HepG2 (cell line): ENCODE data around the gene GBE1. TPM values are rescaled to one million over a fixed set of nuclear protein-coding genes. Genes with fewer than 3 reads are reported as not detected.

Experiments
- ATAC-seq: fragments of 200-7000 bp; cut with Tn5 transposase; 3 replicates; pipeline ENCODE4 v1.9.1; 2020; ENCODE audit warnings: mild to moderate bottlenecking, moderate library complexity
- BruUV-seq: library from RNA; stranded (reverse); fragments of 400-500 nt; replicated peaks from 2 replicates; lab custom pipeline; 2021; lab: Mats Ljungman, UMichigan
- CTCF ChIA-PET: fragments of 300-600 bp; formaldehyde crosslinking; extraction: SDS; loops from one replicate; lab custom pipeline; 2021; ENCODE audit warnings: low total read pairs, inconsistent platforms, low intra/inter-chr PET ratio; lab: Yijun Ruan, JAX
- POLR2A ChIA-PET: fragments of 350-600 bp; sonication (Branson Sonifier 250); formaldehyde crosslinking; loops from one replicate; lab custom pipeline; 2020; ENCODE audit warnings: antibody characterized with exemption, inconsistent platforms; lab: Yijun Ruan, JAX
- DNase-seq: peaks from one replicate; pipeline ENCODE4 v3.0.0-alpha.2; 2015; ENCODE audit warnings: low spot score
- FAIRE-seq: peaks from 3 replicates; lab custom pipeline; 2011; peaks lifted over from hg19 to GRCh38; lab: Jason Lieb, UNC
- H2AFZ ChIP-seq: one replicate; pipeline ENCODE4 v1.6.1; 2011; ENCODE audit warnings: low read length, inconsistent platforms
- H3K27ac ChIP-seq: fragments of 300-600 bp; 3 replicates; pipeline ENCODE4 v1.8.0; 2011; ENCODE audit warnings: mixed run types, mild to moderate bottlenecking, mixed read lengths, low read length, inconsistent platforms; ENCODE audit not compliant: insufficient read depth; ENCODE audit errors: extremely low read length
- H3K27me3 ChIP-seq, 2 experiments: fragments of 200-600 bp in 1 of 2; 2 replicates in 1 of 2; 3 replicates in 1 of 2; pipeline versions ENCODE4 v1.6.0 to v1.8.0; 2011; ENCODE audit warnings: low read length in 2 of 2, mild to moderate bottlenecking in 2 of 2, moderate library complexity in 2 of 2, inconsistent platforms in 1 of 2; ENCODE audit not compliant: insufficient read depth in 2 of 2, control insufficient read depth in 1 of 2
- H3K36me3 ChIP-seq, 2 experiments: fragments of 200-600 bp in 1 of 2; replicated peaks in 1 of 2; 2 replicates in 1 of 2; 3 replicates in 1 of 2; pipeline versions ENCODE4 v1.5.1 to v1.8.0; 2011; ENCODE audit warnings: low read length in 2 of 2, inconsistent platforms in 1 of 2; ENCODE audit not compliant: insufficient read depth in 2 of 2, control insufficient read depth in 1 of 2
- H3K4me1 ChIP-seq: 2 replicates; pipeline ENCODE4 v1.5.1; 2012; ENCODE audit warnings: low read length, inconsistent platforms; ENCODE audit not compliant: insufficient read depth
- H3K4me2 ChIP-seq: 2 replicates; pipeline ENCODE4 v1.6.0; 2011; ENCODE audit warnings: low read depth, low read length, inconsistent platforms
- H3K4me3 ChIP-seq, 3 experiments: fragments of 200-600 bp in 1 of 3; sonication (generic), shearing (Covaris generic) in 1 of 3; replicated peaks in 1 of 3; 2 replicates each; pipeline ENCODE4 v1.5.1; 2011 to 2016; ENCODE audit warnings: low read length in 3 of 3, inconsistent platforms in 2 of 3, low read depth in 2 of 3, mild to moderate bottlenecking in 2 of 3, control low read depth in 1 of 3, mixed read lengths in 1 of 3; ENCODE audit not compliant: insufficient read depth in 1 of 3
- H3K79me2 ChIP-seq: one replicate; pipeline ENCODE4 v1.6.1; 2011; ENCODE audit warnings: low read length, inconsistent platforms; ENCODE audit not compliant: insufficient read depth
- H3K9ac ChIP-seq: 2 replicates; pipeline ENCODE4 v1.6.0; 2011; ENCODE audit warnings: mild to moderate bottlenecking, low read depth, low read length, inconsistent platforms; ENCODE audit not compliant: insufficient read depth
- H3K9me3 ChIP-seq: 2 replicates; pipeline ENCODE4 v1.5.1; 2012; ENCODE audit warnings: mild to moderate bottlenecking, low read length
- H4K20me1 ChIP-seq: 2 replicates; pipeline ENCODE4 v1.6.0; 2011; ENCODE audit warnings: inconsistent platforms, mild to moderate bottlenecking, low read length, moderate library complexity; ENCODE audit not compliant: insufficient read depth
- HMGA1 ChIP-seq: sonication (generic); formaldehyde crosslinking; conservative IDR thresholded peaks from 2 replicates; pipeline ENCODE4 v1.4.0; 2020; ENCODE audit warnings: missing genetic modification reagents
- MEF2D ChIP-seq: sonication (generic); formaldehyde crosslinking; IDR thresholded peaks from 2 replicates; pipeline ENCODE4 v1.5.1; 2020; ENCODE audit warnings: mild to moderate bottlenecking, missing genetic modification reagents
- RFXAP ChIP-seq: sonication (generic); formaldehyde crosslinking; IDR thresholded peaks from 2 replicates; pipeline ENCODE4 v1.4.0; 2020; ENCODE audit warnings: missing genetic modification reagents, borderline replicate concordance
- SUZ12 ChIP-seq: fragments of 150-350 bp; IDR thresholded peaks from 2 replicates; pipeline ENCODE4 v1.6.1; 2014; ENCODE audit warnings: low read depth, low read length
- TOPORS ChIP-seq: sonication (generic); formaldehyde crosslinking; IDR thresholded peaks from 2 replicates; pipeline ENCODE4 v1.8.0; 2023; ENCODE audit warnings: mild to moderate bottlenecking, missing genetic modification reagents
- ZNF367 ChIP-seq: sonication (generic); formaldehyde crosslinking; IDR thresholded peaks from 2 replicates; pipeline ENCODE4 v1.4.0; 2020; ENCODE audit warnings: missing genetic modification reagents, borderline replicate concordance
- ZNF646 ChIP-seq: sonication (generic); formaldehyde crosslinking; IDR thresholded peaks from 2 replicates; pipeline ENCODE4 v1.9.0; 2021; ENCODE audit warnings: mild to moderate bottlenecking, missing genetic modification reagents
- ZNF713 ChIP-seq: sonication (generic); formaldehyde crosslinking; IDR thresholded peaks from 2 replicates; pipeline ENCODE4 v1.4.0; 2020; ENCODE audit warnings: mild to moderate bottlenecking, missing genetic modification reagents
- ZNF740 ChIP-seq: sonication (generic); formaldehyde crosslinking; IDR thresholded peaks from 2 replicates; pipeline ENCODE4 v1.4.0; 2020; ENCODE audit warnings: missing genetic modification reagents
- WGBS: methylation state at CpG from one replicate; pipeline ENCODE4 v1.1.6; 2017; ENCODE audit warnings: low lambda C conversion rate; 5-methylcytosine and 5-hydroxymethylcytosine counted together
- in situ Hi-C: cut with HindIII; loops from 2 replicates; pipeline ENCODE4 v1.10.0; 2017; ENCODE audit warnings: low pct_unique_long_range_greater_than_20kb; ENCODE audit not compliant: extremely low pct_ligation_motif_present
- intact Hi-C: fragments of 100-400 bp; cut with micrococcal nuclease; formaldehyde crosslinking; loops from one replicate; pipeline ENCODE4 v1.10.0; 2022; ENCODE audit not compliant: unreplicated experiment
- polyA plus RNA-seq, 8 experiments: library from polyadenylated mRNA; depleted of rRNA in 3 of 8; stranded (reverse) in 7 of 8; unstranded in 1 of 8; fragments of >200 nt; fragmentation: Illumina TruSeq in 4 of 8; extraction: Trizol in 4 of 8; gene quantifications; 2 replicates each; pipeline versions ENCODE4 v1.2.1 to v1.2.3, GENCODE V29; 2011 to 2016; ENCODE audit warnings: low read depth in 4 of 8, missing spikeins in 1 of 8, mixed read lengths in 1 of 8; ENCODE audit not compliant: insufficient read depth in 1 of 8
- total RNA-seq, 5 experiments: library from RNA; depleted of rRNA; stranded (reverse); fragments of >200 nt; fragmentation: Illumina TruSeq; extraction: Trizol; gene quantifications; 2 replicates each; pipeline ENCODE4 v1.2.3, GENCODE V29; 2016; ENCODE audit warnings: low read depth in 1 of 5
- TF ChIP-seq, protein P1 (sequence below): fragments of 450-650 bp; IDR thresholded peaks from 2 replicates; pipeline ENCODE4 v1.6.1; 2016
- TF ChIP-seq, protein P2 (sequence below): sonication (generic); formaldehyde crosslinking; IDR thresholded peaks from 2 replicates; pipeline ENCODE4 v1.8.0; 2022; ENCODE audit warnings: missing genetic modification reagents, low read depth, mild to moderate bottlenecking, borderline replicate concordance
- TF ChIP-seq, protein P3 (sequence below): sonication (generic); formaldehyde crosslinking; IDR thresholded peaks from 2 replicates; pipeline ENCODE4 v1.8.0; 2022; ENCODE audit warnings: mild to moderate bottlenecking, missing genetic modification reagents
- TF ChIP-seq, protein P4 (sequence below): sonication (generic); formaldehyde crosslinking; IDR thresholded peaks from 2 replicates; pipeline ENCODE4 v1.5.0; 2020; ENCODE audit warnings: missing genetic modification reagents

Gene GBE1
- total and polyA plus RNA-seq, 2 of the 13 experiments (the other 11 are each of a cell fraction or from before 2014, with no cell fraction given), result 22.9 to 36.1 TPM

DNA sequence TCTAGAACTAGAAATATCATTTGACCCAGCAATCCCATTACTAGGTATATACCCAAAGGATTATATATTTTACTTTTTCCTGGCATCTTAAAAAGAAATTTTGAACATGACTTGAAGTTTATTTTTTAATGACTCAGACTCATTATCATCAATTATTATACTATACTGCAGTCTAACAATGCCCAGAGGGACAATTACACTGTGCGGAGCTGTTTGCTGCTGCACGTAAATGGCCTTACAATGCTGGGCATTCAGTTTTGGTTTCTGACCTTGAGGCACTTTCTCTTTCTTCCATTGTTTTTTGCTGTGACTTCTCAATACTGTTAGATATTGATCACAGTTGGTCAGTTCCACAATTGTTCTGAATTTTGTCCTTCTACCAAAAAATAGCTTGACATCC is 128.8 kb downstream of the GBE1 start (continued):
- TF ChIP-seq ZNF646 (CRISPR knock-in tag), result no peak
- TF ChIP-seq RFXAP, result no peak
- no peak for TF ChIP-seq ZNF740 (CRISPR knock-in tag)
- TF ChIP-seq, protein P1, sequence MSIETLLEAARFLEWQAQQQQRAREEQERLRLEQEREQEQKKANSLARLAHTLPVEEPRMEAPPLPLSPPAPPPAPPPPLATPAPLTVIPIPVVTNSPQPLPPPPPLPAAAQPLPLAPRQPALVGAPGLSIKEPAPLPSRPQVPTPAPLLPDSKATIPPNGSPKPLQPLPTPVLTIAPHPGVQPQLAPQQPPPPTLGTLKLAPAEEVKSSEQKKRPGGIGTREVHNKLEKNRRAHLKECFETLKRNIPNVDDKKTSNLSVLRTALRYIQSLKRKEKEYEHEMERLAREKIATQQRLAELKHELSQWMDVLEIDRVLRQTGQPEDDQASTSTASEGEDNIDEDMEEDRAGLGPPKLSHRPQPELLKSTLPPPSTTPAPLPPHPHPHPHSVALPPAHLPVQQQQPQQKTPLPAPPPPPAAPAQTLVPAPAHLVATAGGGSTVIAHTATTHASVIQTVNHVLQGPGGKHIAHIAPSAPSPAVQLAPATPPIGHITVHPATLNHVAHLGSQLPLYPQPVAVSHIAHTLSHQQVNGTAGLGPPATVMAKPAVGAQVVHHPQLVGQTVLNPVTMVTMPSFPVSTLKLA, result no peak

DNA sequence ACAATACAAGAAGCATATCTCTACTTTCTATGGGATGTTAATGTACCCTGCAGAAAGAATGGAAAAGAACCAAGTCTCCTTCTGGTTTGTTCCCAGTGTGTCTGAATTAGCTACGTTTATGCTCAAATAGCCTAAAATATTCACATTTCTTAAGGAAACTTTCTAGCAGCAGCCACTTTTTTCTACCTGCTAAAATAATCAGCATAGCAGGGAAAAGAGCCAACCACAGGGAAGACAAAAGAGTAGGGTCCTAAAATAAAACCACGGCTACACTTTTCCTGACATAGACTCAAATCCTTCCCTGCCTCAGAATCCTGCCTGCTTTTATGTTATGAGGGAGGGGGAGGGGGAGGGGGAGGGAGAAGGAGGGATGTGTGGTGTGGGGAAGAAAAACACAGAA is 136.7 kb downstream of the GBE1 start:
- no peaks in the 10 kb centered on the region; a peak in 1 of 5 replicates for H3K27me3 ChIP-seq
- in situ Hi-C loops, result no loop called here
- no TSS peak for BruUV-seq
- ChIA-PET CTCF (no interaction called here), POLR2A (no interaction called here)
- no peak for ATAC-seq
- no peak overlapping the region for H3K4me2 ChIP-seq
- no peaks in the 10 kb centered on the region for H3K79me2 ChIP-seq
- no peak overlapping the region for H3K9ac ChIP-seq
- H3K9me3 ChIP-seq, result no peaks in the 10 kb centered on the region
- no peak for FAIRE-seq
- H2AFZ ChIP-seq, result no peak overlapping the region
- intact Hi-C loops, result no loop called here
- no peak overlapping the region for H3K27ac ChIP-seq
- H3K4me1 ChIP-seq, result no peaks in the 10 kb centered on the region
- 87% methylated on average over 2 of the region's 2 CpGs for WGBS
- H4K20me1 ChIP-seq, result no peaks in the 10 kb centered on the region
- DNase-seq, result no peak
- no peak overlapping the region for H3K4me3 ChIP-seq
- no peaks in the 10 kb centered on the region for H3K36me3 ChIP-seq
- no peak for TF ChIP-seq ZNF367
- TF ChIP-seq MEF2D, result no peak
- no peak for TF ChIP-seq SUZ12
- TF ChIP-seq, protein P2, sequence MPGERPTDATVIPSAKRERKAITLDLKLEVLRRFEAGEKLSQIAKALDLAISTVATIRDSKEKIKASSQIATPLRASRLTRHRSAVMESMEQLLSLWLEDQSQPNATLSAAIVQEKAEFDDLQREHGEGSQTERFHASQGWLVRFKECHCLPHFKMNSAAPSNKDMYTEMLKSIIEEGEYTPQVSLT, result no peak
- TF ChIP-seq HMGA1 (CRISPR knock-in tag), result no peak
- no peak for TF ChIP-seq TOPORS (CRISPR knock-in tag)
- TF ChIP-seq ZNF713 (CRISPR knock-in tag), result no peak
- TF ChIP-seq, protein P3, sequence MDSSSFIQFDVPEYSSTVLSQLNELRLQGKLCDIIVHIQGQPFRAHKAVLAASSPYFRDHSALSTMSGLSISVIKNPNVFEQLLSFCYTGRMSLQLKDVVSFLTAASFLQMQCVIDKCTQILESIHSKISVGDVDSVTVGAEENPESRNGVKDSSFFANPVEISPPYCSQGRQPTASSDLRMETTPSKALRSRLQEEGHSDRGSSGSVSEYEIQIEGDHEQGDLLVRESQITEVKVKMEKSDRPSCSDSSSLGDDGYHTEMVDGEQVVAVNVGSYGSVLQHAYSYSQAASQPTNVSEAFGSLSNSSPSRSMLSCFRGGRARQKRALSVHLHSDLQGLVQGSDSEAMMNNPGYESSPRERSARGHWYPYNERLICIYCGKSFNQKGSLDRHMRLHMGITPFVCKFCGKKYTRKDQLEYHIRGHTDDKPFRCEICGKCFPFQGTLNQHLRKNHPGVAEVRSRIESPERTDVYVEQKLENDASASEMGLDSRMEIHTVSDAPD (CRISPR knock-in tag), result no peak
- TF ChIP-seq, protein P4, sequence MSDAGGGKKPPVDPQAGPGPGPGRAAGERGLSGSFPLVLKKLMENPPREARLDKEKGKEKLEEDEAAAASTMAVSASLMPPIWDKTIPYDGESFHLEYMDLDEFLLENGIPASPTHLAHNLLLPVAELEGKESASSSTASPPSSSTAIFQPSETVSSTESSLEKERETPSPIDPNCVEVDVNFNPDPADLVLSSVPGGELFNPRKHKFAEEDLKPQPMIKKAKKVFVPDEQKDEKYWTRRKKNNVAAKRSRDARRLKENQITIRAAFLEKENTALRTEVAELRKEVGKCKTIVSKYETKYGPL, result no peak
